GM06990 (cell line): ENCODE results near the gene SNPH.
"Not testable (repeated sequence)": the region's sequence is repeated elsewhere in the genome, so short reads cannot be mapped to it uniquely, and the experiment has no call there.

ENCODE experiments used
- DNase-seq: peaks from one replicate; pipeline ENCODE4 v3.0.0-alpha.2; 2011; ENCODE audit not compliant: insufficient read length; ENCODE audit errors: extremely low read depth
- H3K27me3 ChIP-seq: replicated peaks from 2 replicates; pipeline ENCODE4 v1.6.0; 2011; ENCODE audit warnings: low read length; ENCODE audit not compliant: control insufficient read depth, insufficient read depth
- H3K36me3 ChIP-seq: 2 replicates; pipeline ENCODE4 v1.5.1; 2011; ENCODE audit warnings: low read length; ENCODE audit not compliant: control insufficient read depth, insufficient read depth
- H3K4me3 ChIP-seq: replicated peaks from 2 replicates; pipeline ENCODE4 v1.5.1; 2011; ENCODE audit warnings: low read depth, mild to moderate bottlenecking, control low read depth, low read length
- TF ChIP-seq, protein P1 (sequence below): IDR thresholded peaks from 2 replicates; pipeline ENCODE4 v1.5.1; 2011; ENCODE audit warnings: low read length, control low read depth, mild to moderate bottlenecking, inconsistent platforms; ENCODE audit not compliant: insufficient read depth, poor library complexity, severe bottlenecking

The SNPH gene, protein sequence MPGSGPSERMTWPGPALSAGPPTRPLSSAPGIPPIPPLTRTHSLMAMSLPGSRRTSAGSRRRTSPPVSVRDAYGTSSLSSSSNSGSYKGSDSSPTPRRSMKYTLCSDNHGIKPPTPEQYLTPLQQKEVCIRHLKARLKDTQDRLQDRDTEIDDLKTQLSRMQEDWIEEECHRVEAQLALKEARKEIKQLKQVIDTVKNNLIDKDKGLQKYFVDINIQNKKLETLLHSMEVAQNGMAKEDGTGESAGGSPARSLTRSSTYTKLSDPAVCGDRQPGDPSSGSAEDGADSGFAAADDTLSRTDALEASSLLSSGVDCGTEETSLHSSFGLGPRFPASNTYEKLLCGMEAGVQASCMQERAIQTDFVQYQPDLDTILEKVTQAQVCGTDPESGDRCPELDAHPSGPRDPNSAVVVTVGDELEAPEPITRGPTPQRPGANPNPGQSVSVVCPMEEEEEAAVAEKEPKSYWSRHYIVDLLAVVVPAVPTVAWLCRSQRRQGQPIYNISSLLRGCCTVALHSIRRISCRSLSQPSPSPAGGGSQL

GRCh38 chr20:1266167-1266973 is at the start of gene SNPH:
Gene SNPH, plus strand, starts transcription at chr20:1266294. Its CDS starts 29,946 bp downstream, at chr20:1296240.
- DNase-seq, result peak; percentile 68
- no peaks in the 10 kb centered on the region for H3K27me3 ChIP-seq
- TF ChIP-seq, protein P1, sequence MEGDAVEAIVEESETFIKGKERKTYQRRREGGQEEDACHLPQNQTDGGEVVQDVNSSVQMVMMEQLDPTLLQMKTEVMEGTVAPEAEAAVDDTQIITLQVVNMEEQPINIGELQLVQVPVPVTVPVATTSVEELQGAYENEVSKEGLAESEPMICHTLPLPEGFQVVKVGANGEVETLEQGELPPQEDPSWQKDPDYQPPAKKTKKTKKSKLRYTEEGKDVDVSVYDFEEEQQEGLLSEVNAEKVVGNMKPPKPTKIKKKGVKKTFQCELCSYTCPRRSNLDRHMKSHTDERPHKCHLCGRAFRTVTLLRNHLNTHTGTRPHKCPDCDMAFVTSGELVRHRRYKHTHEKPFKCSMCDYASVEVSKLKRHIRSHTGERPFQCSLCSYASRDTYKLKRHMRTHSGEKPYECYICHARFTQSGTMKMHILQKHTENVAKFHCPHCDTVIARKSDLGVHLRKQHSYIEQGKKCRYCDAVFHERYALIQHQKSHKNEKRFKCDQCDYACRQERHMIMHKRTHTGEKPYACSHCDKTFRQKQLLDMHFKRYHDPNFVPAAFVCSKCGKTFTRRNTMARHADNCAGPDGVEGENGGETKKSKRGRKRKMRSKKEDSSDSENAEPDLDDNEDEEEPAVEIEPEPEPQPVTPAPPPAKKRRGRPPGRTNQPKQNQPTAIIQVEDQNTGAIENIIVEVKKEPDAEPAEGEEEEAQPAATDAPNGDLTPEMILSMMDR, result no peak
- H3K36me3 ChIP-seq, result no peaks in the 10 kb centered on the region
- peak within 1 kb of the TSS; percentile 68 for H3K4me3 ChIP-seq

- not testable (repeated sequence) for DNase-seq, H3K27me3 ChIP-seq, H3K36me3 ChIP-seq, H3K4me3 ChIP-seq
Measured at GRCh38 chr20:1216527-1217427, 49.3 kb upstream of the SNPH start.

- H3K36me3 ChIP-seq, DNase-seq, H3K27me3 ChIP-seq, H3K4me3 ChIP-seq: not testable (repeated sequence)
Measured at GRCh38 chr20:1222750-1223149, 43.3 kb upstream of the SNPH start.

GRCh38 chr20:1224205-1224890 is 41.7 kb upstream of the SNPH start:
- H3K27me3 ChIP-seq, result no peaks in the 10 kb centered on the region; the same call in 1 of the 2 replicates
- no peaks in the 10 kb centered on the region for H3K36me3 ChIP-seq
- DNase-seq, result no peak
- H3K4me3 ChIP-seq, result no peak overlapping the region
- TF ChIP-seq, protein P1, result no peak

DNA sequence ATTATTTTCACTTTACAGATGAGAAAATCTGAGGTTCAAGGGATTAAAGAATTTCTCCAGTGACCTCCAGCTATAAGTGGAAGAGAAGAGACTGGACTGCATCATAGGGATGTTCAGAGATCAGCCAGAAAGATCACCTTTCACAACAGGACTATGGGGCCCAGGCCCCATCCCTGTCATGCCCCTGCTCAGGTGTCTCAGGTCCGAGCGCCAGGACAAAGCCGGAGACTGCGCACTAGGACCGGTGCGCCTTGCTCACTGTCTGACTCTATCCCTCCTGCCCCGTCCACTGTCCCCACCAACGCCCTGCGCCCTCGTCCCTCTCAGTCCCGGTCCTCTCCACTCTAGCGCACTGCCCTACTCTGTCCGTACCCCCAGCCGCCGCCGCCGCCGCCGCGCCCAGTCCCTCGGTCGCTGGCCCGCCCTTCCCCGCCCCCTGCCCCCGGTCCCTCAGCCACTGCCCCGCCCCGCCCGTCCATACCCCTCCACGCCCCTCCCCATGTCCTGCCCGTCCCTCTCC is 40.8 kb upstream of the SNPH start:
- TF ChIP-seq, protein P1, result no peak
- H3K27me3 ChIP-seq, result no peaks in the 10 kb centered on the region; the same call in 1 of the 2 replicates
- no peaks in the 10 kb centered on the region for H3K36me3 ChIP-seq
- DNase-seq, result peak; percentile 22
- H3K4me3 ChIP-seq, result no peak overlapping the region
